PC-9 (cell line): ENCODE data around the gene MAB21L4. TPM values are rescaled to one million over a fixed set of nuclear protein-coding genes. Genes with fewer than 3 reads are reported as not detected.
A peak's percentile ranks its signal among the peaks of the same experiment; 100 is the strongest.

ENCODE experiments used
- BruUV-seq: library from RNA; stranded (reverse); fragments of 400-500 nt; replicated peaks from 2 replicates; lab custom pipeline; 2021; lab: Mats Ljungman, UMichigan
- CTCF ChIA-PET: fragments of 300-600 bp; sonication (Branson Sonifier 250); formaldehyde crosslinking; loops from one replicate; lab custom pipeline; 2022; ENCODE audit warnings: antibody characterized with exemption; lab: Charles Lee
- POLR2A ChIA-PET: fragments of 300-600 bp; sonication (Branson Sonifier 250); formaldehyde crosslinking; loops from one replicate; lab custom pipeline; 2022; ENCODE audit warnings: antibody characterized with exemption; ENCODE audit not compliant: unreplicated experiment; lab: Charles Lee
- DNase-seq, 2 experiments: peaks; one replicate each; pipeline versions ENCODE4 v3.0.0 to v3.0.0-alpha.2; 2015 to 2022; ENCODE audit warnings: mixed read lengths in 1 of 2
- H2AFZ ChIP-seq: fragments of 200-600 bp; sonication (generic); 2 replicates; pipeline ENCODE4 v1.8.1; 2017; ENCODE audit warnings: antibody characterized with exemption
- H3F3A ChIP-seq: fragments of 200-600 bp; sonication (generic); 2 replicates; pipeline ENCODE4 v1.8.1; 2017; ENCODE audit warnings: antibody characterized with exemption, mild to moderate bottlenecking, low read depth; ENCODE audit not compliant: insufficient read depth
- H3K27ac ChIP-seq: fragments of 200-600 bp; sonication (generic); 2 replicates; pipeline ENCODE4 v1.6.1; 2016; ENCODE audit warnings: mixed run types
- H3K27me3 ChIP-seq: fragments of 200-600 bp; sonication (generic); 2 replicates; pipeline ENCODE4 v1.6.1; 2016; ENCODE audit warnings: low read depth, mixed run types; ENCODE audit not compliant: insufficient read depth
- H3K36me3 ChIP-seq: fragments of 200-600 bp; sonication (generic); 2 replicates; pipeline ENCODE4 v1.6.1; 2016; ENCODE audit warnings: low read depth, mixed run types
- H3K4me1 ChIP-seq: fragments of 200-600 bp; sonication (generic); replicated peaks from 2 replicates; pipeline ENCODE4 v1.6.1; 2016; ENCODE audit warnings: mixed run types; ENCODE audit not compliant: insufficient read depth
- H3K4me2 ChIP-seq: fragments of 200-600 bp; sonication (generic); 2 replicates; pipeline ENCODE4 v1.6.1; 2017; ENCODE audit warnings: mixed run types
- H3K4me3 ChIP-seq: fragments of 200-600 bp; sonication (generic); 2 replicates; pipeline ENCODE4 v1.6.1; 2016; ENCODE audit warnings: mixed run types
- H3K79me2 ChIP-seq: fragments of 200-600 bp; sonication (generic); 2 replicates; pipeline ENCODE4 v1.6.1; 2017; ENCODE audit warnings: low read depth, mixed run types
- H3K9me2 ChIP-seq: fragments of 200-600 bp; sonication (generic); 2 replicates; pipeline ENCODE4 v1.8.1; 2017; ENCODE audit warnings: mild to moderate bottlenecking; ENCODE audit not compliant: insufficient read depth
- H3K9me3 ChIP-seq: fragments of 200-600 bp; sonication (generic); 2 replicates; pipeline ENCODE4 v1.8.1; 2016; ENCODE audit warnings: low read depth; ENCODE audit not compliant: insufficient read depth
- H4K20me1 ChIP-seq: fragments of 200-600 bp; sonication (generic); 2 replicates; pipeline ENCODE4 v1.8.1; 2017; ENCODE audit not compliant: insufficient read depth
- EZH2 ChIP-seq: fragments of 200-600 bp; sonication (generic); IDR thresholded peaks from 2 replicates; pipeline ENCODE4 v1.8.0; 2017; ENCODE audit warnings: antibody characterized with exemption, low read depth
- intact Hi-C: fragments of 100-400 bp; cut with micrococcal nuclease; formaldehyde crosslinking; loops from one replicate; pipeline ENCODE4 v1.10.0; 2022; ENCODE audit not compliant: unreplicated experiment
- total RNA-seq: library from RNA; stranded (reverse); gene quantifications from 2 replicates; pipeline ENCODE4 v1.2.3, GENCODE V29; 2021
- TF ChIP-seq, protein P1 (sequence below): fragments of 200-600 bp; sonication (generic); conservative IDR thresholded peaks from 2 replicates; pipeline ENCODE4 v1.6.1; 2017; ENCODE audit warnings: mixed run types, antibody characterized with exemption, mild to moderate bottlenecking, moderate library complexity

MAB21L4 gene
- total RNA-seq, 1 experiment from 2014 or later: 68.8 TPM

DNA sequence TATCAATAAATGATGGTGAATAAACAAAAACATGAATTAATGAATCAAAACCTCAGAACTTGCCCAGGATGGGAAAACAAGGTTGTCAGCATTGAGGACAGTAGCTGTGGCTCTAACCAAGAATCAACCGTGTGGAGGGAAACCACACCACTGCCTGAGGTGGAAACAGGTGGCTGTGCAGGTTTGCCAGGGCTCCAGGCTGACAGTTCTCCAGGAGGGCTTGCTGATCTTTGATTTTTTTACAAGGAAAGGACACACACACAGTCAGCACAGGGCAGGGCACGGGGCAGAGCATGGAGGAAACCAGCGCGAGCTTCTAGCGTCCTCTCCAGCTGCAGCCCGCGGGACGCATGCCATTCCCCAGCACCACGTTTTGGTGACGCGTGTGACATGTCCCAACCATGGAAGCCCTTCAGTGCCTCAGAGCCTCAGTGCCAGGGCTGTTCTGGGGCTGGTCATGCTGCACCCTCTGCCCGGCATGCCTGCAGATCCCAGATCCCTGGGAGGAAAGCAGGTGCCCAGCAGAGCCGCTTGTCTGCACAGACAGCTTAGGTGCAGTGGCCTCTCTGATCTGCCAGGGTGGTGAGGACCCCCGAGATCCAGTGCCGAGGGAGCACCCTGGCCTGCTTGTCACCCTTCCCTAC, 43.2 kb downstream of the MAB21L4 start:
- Histone ChIP-seq H3K9me3 (no peaks in the 10 kb centered on the region), H3K27ac (no peak overlapping the region), H3F3A (no peaks in the 10 kb centered on the region), H3K9me2 (no peaks in the 10 kb centered on the region), H3K27me3 (no peaks in the 10 kb centered on the region), H3K4me1 (0 out of 2 replicates have a peak, but pooled peaks cover 7% of the 10 kb centered on the region), H3K79me2 (no peaks in the 10 kb centered on the region), H3K4me2 (no peak overlapping the region), H2AFZ (no peak overlapping the region), H4K20me1 (no peaks in the 10 kb centered on the region), H3K36me3 (no peaks in the 10 kb centered on the region), H3K4me3 (no peak overlapping the region)
- POLR2A ChIA-PET: no interaction called here
- TF ChIP-seq, protein P1, sequence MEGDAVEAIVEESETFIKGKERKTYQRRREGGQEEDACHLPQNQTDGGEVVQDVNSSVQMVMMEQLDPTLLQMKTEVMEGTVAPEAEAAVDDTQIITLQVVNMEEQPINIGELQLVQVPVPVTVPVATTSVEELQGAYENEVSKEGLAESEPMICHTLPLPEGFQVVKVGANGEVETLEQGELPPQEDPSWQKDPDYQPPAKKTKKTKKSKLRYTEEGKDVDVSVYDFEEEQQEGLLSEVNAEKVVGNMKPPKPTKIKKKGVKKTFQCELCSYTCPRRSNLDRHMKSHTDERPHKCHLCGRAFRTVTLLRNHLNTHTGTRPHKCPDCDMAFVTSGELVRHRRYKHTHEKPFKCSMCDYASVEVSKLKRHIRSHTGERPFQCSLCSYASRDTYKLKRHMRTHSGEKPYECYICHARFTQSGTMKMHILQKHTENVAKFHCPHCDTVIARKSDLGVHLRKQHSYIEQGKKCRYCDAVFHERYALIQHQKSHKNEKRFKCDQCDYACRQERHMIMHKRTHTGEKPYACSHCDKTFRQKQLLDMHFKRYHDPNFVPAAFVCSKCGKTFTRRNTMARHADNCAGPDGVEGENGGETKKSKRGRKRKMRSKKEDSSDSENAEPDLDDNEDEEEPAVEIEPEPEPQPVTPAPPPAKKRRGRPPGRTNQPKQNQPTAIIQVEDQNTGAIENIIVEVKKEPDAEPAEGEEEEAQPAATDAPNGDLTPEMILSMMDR: no peak
- no peak for TF ChIP-seq EZH2
- CTCF ChIA-PET: no interaction called here
- intact Hi-C loops: loop anchor here (5.0 to 10.0 kb wide), 4 partner anchors 252 to 1025 kb away; partner anchors contain the start of genes FARP2 and MTERF4
- BruUV-seq: no TSS peak
- no peak for DNase-seq

DNA sequence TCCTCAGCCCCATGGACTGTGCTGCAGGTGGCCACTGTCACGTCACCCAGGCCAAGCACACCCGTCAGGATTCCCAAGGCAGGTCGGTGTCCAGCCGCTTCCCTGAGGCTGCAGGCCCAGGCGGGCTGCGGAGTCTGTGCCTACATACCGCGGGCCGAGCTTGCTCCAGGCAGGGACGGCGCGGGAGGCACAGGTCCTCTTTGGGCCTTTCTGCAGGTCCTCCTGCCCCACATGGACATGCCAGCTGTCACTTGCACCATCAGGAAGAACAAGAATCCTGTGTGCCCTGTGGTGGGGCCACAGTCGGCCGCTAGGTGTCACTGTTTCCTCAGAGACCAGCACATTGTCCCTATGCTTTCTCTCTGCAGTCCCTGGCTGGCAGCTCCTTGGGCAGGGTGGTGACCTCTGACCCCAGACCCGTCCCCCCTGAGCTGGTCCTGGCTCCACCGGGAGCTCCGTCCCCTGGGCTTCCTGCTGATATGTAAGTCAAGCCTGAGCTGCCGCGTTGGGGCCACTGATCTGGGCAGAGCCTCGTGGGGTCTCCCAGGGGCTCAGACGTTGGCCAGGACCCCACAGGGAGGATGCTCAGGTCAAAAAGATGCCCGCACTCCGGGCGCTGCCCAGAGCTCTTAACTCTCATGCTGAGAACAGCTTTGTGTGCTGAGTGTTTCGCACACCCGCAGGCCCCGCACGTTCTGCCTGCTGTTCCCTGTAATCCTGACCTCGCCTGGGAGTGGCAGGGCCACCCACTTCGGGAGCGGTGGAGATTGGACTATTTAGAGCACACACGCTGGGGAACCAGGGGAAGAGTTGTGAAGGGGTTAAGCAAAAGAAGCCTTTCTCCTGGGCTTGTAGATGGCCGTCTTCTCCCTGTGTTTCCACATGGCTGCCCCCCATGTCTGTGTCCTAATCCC, 44.6 kb downstream of the MAB21L4 start:
- Histone ChIP-seq H3K4me3 (no peak overlapping the region), H4K20me1 (no peaks in the 10 kb centered on the region), H3K4me1 (no peaks in the 10 kb centered on the region), H3K4me2 (no peak overlapping the region), H2AFZ (no peak overlapping the region), H3K36me3 (no peaks in the 10 kb centered on the region), H3K79me2 (no peaks in the 10 kb centered on the region), H3K27me3 (no peaks in the 10 kb centered on the region), H3K9me3 (no peaks in the 10 kb centered on the region), H3F3A (no peaks in the 10 kb centered on the region), H3K9me2 (no peaks in the 10 kb centered on the region), H3K27ac (no peak overlapping the region)
- DNase-seq: peak; percentile 64 to 91
- no TSS peak for BruUV-seq
- POLR2A ChIA-PET: no interaction called here
- CTCF ChIA-PET: interaction anchor here (0.6 kb wide), 1 partner anchor 499 kb away, joined by 4 read pairs; no protein-coding TSS in a partner anchor
- intact Hi-C loops: loop anchor here (1.0 to 10.0 kb wide), 10 partner anchors 61 to 1026 kb away; partner anchors contain the start of genes FARP2, MTERF4 and PASK
- TF ChIP-seq, protein P1: peak; percentile 97
- TF ChIP-seq EZH2: no peak

DNA sequence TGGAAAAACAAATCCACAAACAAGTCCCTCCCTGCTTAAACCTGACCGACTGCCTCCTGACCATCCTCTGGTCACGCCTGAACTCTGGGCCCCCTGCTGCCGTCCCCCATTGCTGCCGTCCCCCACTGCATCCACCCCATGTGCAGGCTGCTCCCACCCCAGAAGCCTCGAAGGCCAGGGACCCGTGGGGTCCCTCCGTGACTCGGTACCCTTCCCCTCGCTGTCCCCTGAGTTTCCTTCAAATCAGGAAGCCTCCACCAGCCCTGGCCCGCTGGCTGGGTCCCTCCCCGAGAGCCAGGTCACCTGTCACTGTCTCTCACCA, 45.2 kb downstream of the MAB21L4 start:
- Histone ChIP-seq H3K4me2 (no peak overlapping the region), H2AFZ (no peak overlapping the region), H3K9me2 (no peaks in the 10 kb centered on the region), H3K27me3 (peaks cover 3% of the 10 kb centered on the region), H3K4me3 (no peak overlapping the region), H3K36me3 (no peaks in the 10 kb centered on the region), H4K20me1 (no peaks in the 10 kb centered on the region), H3K4me1 (no peaks in the 10 kb centered on the region), H3K27ac (no peak overlapping the region), H3K9me3 (no peaks in the 10 kb centered on the region), H3F3A (no peaks in the 10 kb centered on the region), H3K79me2 (no peaks in the 10 kb centered on the region)
- no peak for DNase-seq
- no TSS peak for BruUV-seq
- POLR2A ChIA-PET: no interaction called here
- TF ChIP-seq EZH2: no peak
- TF ChIP-seq, protein P1: no peak
- CTCF ChIA-PET: no interaction called here
- intact Hi-C loops: loop anchor here (1.0 to 10.0 kb wide), 10 partner anchors 62 to 1027 kb away; partner anchors contain the start of genes FARP2, MTERF4 and PASK
